ENCODE data around the gene USP37. TPM values are rescaled to one million over a fixed set of nuclear protein-coding genes. Genes with fewer than 3 reads are reported as not detected.

Gene USP37
- total RNA-seq, 1 donor from 2014 or later = 9.4 TPM

DNA sequence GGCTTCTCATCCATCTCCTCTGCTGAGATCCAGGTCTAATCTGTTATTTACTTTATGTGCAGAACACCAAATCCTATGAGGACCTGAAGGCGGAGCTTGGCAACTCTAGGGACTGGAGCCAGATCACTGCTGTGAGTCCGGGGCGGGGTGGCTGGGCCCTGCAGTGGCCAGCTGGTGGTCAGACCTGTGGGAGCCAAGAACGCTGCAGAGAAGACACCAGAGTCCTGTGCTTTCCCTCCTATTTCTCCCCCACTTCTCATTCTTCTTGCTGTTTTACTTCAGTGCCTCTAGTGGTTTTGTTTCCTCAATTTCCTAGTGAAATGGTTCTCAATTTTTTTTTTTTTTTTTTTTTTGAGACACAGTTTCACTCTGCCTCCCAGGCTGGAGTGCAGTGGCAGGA is 129.6 kb downstream of the USP37 start:
- TF ChIP-seq, protein P1, sequence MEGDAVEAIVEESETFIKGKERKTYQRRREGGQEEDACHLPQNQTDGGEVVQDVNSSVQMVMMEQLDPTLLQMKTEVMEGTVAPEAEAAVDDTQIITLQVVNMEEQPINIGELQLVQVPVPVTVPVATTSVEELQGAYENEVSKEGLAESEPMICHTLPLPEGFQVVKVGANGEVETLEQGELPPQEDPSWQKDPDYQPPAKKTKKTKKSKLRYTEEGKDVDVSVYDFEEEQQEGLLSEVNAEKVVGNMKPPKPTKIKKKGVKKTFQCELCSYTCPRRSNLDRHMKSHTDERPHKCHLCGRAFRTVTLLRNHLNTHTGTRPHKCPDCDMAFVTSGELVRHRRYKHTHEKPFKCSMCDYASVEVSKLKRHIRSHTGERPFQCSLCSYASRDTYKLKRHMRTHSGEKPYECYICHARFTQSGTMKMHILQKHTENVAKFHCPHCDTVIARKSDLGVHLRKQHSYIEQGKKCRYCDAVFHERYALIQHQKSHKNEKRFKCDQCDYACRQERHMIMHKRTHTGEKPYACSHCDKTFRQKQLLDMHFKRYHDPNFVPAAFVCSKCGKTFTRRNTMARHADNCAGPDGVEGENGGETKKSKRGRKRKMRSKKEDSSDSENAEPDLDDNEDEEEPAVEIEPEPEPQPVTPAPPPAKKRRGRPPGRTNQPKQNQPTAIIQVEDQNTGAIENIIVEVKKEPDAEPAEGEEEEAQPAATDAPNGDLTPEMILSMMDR (IDR thresholded peaks at IDR 0.05; ENCODE audit: insufficient read depth, low read length, poor library complexity, severe bottlenecking) = no peak
- no peaks in the 10 kb centered on the region for H3K36me3 ChIP-seq (ENCODE audit: control insufficient read depth, insufficient read depth, low read length)
- no peak for DNase-seq (ENCODE audit: low read depth)
- H3K27me3 ChIP-seq (ENCODE audit: control insufficient read depth, insufficient read depth, low read length) = no peaks in the 10 kb centered on the region
- H3K4me3 ChIP-seq (ENCODE audit: low read depth, low read length) = no peak overlapping the region

DNA sequence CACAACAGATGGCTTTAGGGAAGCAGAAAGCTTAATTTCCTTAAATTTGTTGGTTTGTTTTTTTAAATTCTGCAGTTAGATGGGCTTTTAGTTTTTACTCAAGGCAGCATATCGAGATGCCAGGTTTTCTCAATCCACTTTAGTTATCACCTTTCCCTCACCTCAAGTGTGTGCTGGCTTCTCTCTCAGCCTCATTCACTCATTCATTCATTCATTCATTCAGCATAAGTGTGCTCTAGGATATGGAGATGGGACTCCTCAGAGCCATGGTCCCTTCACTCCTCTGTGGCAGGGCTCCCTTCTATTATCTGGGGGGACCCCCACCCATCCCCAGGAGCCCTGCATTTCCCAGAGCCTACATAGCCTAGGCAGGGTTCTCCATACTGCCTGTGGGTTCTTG is 130.2 kb downstream of the USP37 start:
- Histone ChIP-seq H3K27me3 (ENCODE audit: control insufficient read depth, insufficient read depth, low read length) (no peaks in the 10 kb centered on the region), H3K36me3 (ENCODE audit: control insufficient read depth, insufficient read depth, low read length) (no peaks in the 10 kb centered on the region), H3K4me3 (ENCODE audit: low read depth, low read length) (no peak overlapping the region)
- TF ChIP-seq, protein P1 (IDR thresholded peaks at IDR 0.05; ENCODE audit: insufficient read depth, low read length, poor library complexity, severe bottlenecking) = no peak
- DNase-seq (ENCODE audit: low read depth) = no peak

DNA sequence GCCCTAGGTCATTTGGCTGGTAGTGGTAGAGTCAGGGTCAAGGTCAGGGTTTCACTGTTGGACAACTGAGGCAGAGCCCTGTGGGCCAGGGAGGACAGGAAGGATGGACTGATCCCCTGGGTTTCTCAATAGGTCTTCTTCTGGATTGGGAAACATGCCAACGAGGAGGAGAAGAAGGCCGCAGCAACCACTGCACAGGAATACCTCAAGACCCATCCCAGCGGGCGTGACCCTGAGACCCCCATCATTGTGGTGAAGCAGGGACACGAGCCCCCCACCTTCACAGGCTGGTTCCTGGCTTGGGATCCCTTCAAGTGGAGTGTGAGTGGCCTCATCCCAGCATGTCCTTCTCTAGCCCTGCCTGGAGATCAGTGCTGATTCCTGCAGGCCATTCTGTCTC is 131.2 kb downstream of the USP37 start:
- H3K36me3 ChIP-seq (ENCODE audit: control insufficient read depth, insufficient read depth, low read length) = no peaks in the 10 kb centered on the region
- TF ChIP-seq, protein P1 (IDR thresholded peaks at IDR 0.05; ENCODE audit: insufficient read depth, low read length, poor library complexity, severe bottlenecking) = no peak

DNA sequence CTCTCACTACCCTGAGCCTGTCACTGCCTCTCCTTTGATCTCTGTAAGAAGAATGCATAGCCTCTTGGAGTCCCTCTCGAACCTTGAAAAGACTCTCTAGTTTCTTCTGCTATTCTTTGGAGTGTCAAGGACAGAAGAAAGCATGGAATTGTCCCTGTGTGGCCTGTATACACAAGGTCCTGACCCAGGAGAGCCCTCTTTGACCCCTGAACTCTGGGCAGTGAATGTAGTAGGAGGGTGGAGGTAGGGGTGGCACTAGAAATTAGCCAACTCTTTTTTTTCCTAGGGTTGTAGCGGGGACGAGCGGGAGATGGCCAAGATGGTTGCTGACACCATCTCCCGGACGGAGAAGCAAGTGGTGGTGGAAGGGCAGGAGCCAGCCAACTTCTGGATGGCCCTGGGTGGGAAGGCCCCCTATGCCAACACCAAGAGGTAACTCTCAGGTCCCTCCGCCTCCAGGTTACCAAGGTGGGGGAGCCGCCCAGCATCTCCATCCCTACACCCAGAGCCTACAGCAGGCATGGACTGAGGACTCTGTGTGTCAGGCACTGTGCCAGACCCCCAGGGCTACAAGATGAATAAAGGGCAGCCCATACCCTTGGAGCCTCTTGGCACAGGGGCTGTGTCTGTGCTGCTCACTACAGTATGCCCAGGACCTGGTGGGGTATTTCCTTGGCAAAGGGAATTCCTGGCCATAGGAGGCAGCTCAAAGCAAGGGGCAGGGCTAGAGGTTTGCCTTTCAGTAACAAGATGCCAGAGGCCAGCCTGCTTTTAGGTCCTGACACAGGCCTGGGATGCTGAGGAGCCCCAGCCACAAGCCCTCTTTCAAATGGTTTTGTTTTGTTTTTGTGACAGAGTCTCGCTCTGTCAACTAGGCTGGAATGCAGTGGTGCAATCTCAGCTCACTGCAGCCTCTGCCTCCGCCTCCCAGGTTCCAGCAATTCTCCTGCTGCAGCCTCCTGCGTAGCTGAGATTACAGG is 132.9 kb downstream of the USP37 start:
- Histone ChIP-seq H3K36me3 (ENCODE audit: control insufficient read depth, insufficient read depth, low read length) (no peaks in the 10 kb centered on the region), H3K4me3 (ENCODE audit: low read depth, low read length) (no peak overlapping the region), H3K27me3 (ENCODE audit: control insufficient read depth, insufficient read depth, low read length) (peaks cover 7% of the 10 kb centered on the region)
- TF ChIP-seq, protein P1 (IDR thresholded peaks at IDR 0.05; ENCODE audit: insufficient read depth, low read length, poor library complexity, severe bottlenecking) = no peak
- no peak for DNase-seq (ENCODE audit: low read depth)

More for the DNA sequence above, 131.2 kb downstream of the USP37 start:
- DNase-seq (ENCODE audit: low read depth) = no peak
- Histone ChIP-seq H3K4me3 (ENCODE audit: low read depth, low read length) (no peak overlapping the region), H3K27me3 (ENCODE audit: control insufficient read depth, insufficient read depth, low read length) (peaks cover 5% of the 10 kb centered on the region)

DNA sequence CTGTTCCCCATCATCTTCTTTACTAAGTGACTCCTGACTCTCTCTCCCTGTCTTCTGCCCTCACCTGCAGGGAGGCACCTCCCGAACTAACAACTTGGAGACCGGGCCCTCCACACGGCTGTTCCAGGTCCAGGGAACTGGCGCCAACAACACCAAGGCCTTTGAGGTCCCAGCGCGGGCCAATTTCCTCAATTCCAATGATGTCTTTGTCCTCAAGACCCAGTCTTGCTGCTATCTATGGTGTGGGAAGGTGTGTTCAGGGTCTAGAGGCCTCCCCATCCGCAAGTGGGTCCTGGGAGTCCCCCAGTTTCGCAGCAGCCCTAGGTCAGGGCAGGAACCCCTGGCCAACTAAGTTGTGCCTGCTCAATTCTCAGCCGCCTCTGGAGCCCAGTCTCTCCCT is 133.7 kb downstream of the USP37 start:
- Histone ChIP-seq H3K4me3 (ENCODE audit: low read depth, low read length) (no peak overlapping the region), H3K36me3 (ENCODE audit: control insufficient read depth, insufficient read depth, low read length) (no peaks in the 10 kb centered on the region), H3K27me3 (ENCODE audit: control insufficient read depth, insufficient read depth, low read length) (peaks cover 7% of the 10 kb centered on the region)
- TF ChIP-seq, protein P1 (IDR thresholded peaks at IDR 0.05; ENCODE audit: insufficient read depth, low read length, poor library complexity, severe bottlenecking) = no peak
- no peak for DNase-seq (ENCODE audit: low read depth)
